BLaER1 treated with 17β-estradiol and CSF1 and Interleukin-3, amounts not matched to agents 10 nM and 100 nM (cell line): Measurements from ENCODE around the gene CSMD2.

Experiments used
- H3K27ac ChIP-seq, 11 experiments: shearing (Covaris generic); formaldehyde crosslinking; 2 replicates each; pipeline ENCODE4 v1.8.1; 2022
- H3K27me3 ChIP-seq, 11 experiments: shearing (Covaris generic); formaldehyde crosslinking; 2 replicates each; pipeline ENCODE4 v1.8.1; 2022
- H3K36me3 ChIP-seq, 11 experiments: shearing (Covaris generic); formaldehyde crosslinking; 2 replicates each; pipeline ENCODE4 v1.8.1; 2022
- H3K4me1 ChIP-seq, 10 experiments: shearing (Covaris generic); formaldehyde crosslinking; 2 replicates each; pipeline ENCODE4 v1.8.1; 2022
- H3K4me2 ChIP-seq, 11 experiments: shearing (Covaris generic); formaldehyde crosslinking; 2 replicates each; pipeline ENCODE4 v1.8.1; 2022
- H3K4me3 ChIP-seq, 10 experiments: shearing (Covaris generic); formaldehyde crosslinking; 2 replicates each; pipeline ENCODE4 v1.8.1; 2022
- H3K9ac ChIP-seq, 11 experiments: shearing (Covaris generic); formaldehyde crosslinking; 2 replicates each; pipeline ENCODE4 v1.8.1; 2022
- H3K9me3 ChIP-seq, 11 experiments: shearing (Covaris generic); formaldehyde crosslinking; replicated peaks in 1 of 11; 2 replicates each; pipeline ENCODE4 v1.8.1; 2022
- H4K20me1 ChIP-seq, 11 experiments: shearing (Covaris generic); formaldehyde crosslinking; 2 replicates each; pipeline ENCODE4 v1.8.1; 2022
- Cebpa-rat ChIP-seq, 11 experiments: shearing (Covaris generic); IDR thresholded peaks; 2 replicates each; pipeline ENCODE4 v1.8.1; 2022

CSMD2 gene

DNA sequence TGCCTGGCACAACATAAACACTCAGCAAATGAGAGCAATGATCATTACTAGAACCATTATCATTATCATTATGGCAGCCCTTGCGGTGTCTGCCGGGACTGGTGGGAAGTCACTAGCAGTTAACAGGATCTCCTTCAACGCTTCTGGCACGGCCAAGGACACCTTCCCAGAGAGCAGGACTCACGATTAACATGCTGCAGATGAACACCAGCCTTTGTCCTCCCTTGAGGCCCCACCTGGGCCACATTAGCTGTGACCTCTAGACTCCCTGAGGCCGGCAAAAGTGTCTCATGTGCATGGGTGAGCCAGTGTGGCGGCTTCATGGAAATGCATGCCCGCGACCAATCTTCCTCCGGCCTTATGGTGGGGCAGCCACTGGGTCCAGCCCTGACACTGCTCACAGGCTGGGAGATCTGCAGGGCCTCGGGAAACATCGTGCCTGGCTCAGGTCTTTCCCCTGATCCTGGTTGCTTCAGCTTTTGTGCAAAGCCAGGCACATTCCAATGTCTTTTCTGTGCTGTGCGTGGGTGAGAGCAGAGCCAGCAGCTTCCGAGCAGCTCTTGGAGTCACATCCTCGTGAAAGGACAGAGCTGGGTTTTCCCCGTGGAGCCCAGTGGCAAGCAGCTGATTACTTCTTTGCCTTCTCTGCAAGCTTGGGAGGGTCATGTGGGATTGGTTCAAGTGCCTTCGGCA lies 193.9 kb downstream of the CSMD2 start:
- Histone ChIP-seq H3K27me3 (no peaks in the 10 kb centered on the region), H3K9ac (no peak overlapping the region), H3K36me3 (no peaks in the 10 kb centered on the region), H3K9me3 (no peaks in the 10 kb centered on the region), H3K4me3 (no peak overlapping the region), H3K27ac (no peak overlapping the region), H3K4me2 (no peak overlapping the region), H4K20me1 (no peaks in the 10 kb centered on the region), H3K4me1 (no peaks in the 10 kb centered on the region)
- no peak for TF ChIP-seq Cebpa-rat (IDR thresholded peaks at IDR 0.05)

DNA sequence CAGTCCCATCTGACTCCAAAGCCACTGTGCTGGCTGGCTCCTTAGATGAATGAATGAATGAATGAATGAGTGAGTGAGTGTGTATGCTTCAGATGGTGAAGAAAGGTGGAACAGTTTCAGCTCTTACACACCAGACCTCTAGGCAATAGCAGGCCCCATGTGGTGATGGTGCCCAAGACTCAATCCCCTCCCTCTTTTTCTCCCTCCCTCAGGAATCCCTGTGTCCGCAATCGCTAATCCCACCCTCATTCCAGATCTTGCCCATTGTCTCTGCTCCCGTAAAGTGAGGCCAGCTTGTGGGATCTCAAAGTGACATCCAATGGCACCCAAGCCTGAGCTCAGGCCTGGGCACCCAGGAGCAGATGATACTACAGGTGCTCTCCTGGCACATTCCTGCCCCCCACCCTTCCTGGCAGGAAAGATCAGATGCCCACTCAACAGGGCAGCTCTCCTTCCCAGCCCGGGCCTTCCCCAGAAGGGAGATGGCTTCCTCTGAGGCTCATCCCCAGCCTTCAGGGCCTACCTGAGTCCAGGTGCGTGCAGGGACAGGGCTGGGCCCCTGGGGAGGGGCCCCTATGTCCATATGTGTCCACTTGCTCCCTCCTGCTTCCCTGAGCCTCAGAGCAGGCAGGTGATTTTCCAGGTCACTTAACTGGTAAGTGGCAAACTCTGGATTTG lies 194.7 kb downstream of the CSMD2 start:
- TF ChIP-seq Cebpa-rat (IDR thresholded peaks at IDR 0.05), result no peak
- Histone ChIP-seq H3K4me1 (no peaks in the 10 kb centered on the region), H3K27ac (no peak overlapping the region), H3K36me3 (no peaks in the 10 kb centered on the region), H3K4me3 (no peak overlapping the region), H3K9me3 (no peaks in the 10 kb centered on the region), H3K9ac (no peak overlapping the region), H3K27me3 (no peaks in the 10 kb centered on the region), H3K4me2 (no peak overlapping the region), H4K20me1 (no peaks in the 10 kb centered on the region)

DNA sequence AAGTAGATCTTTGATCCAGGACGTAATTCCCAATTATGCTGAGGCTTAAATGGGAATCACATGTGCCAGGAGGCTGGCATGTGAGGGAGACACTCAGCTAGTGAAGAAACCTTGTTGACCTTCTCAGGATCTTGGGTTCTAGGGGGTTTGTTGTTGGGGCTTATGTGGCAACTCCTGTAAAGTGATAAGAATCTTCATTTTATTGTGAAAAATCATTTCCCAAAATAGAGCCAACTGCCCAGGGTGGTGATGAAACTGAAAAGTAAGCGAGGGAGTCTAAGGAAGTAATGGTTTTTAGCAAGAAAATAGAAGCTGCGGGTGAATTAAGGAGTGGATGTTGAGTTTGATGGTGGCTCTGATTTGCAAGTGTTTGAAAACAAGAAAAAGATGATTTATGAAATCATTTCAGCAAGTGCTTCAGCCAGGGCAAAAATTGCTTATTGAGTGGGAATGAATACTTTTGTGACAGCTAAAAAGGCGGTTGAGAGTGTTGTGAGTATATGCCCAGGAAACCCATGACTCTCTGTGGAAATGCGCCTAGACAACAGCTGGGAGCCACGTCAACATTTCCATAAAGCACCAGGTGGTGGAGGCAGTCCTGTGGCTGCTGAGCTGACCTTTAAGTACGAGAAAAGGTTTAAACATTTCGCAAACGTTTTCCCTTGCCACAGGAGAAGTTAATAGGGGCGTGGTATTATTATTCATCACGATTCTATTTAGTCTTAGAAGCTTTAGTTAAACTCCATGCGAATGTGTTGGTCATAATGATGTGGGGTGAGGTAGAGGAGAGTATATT lies 198.5 kb downstream of the CSMD2 start:
- no peak overlapping the region for H3K4me3 ChIP-seq
- H3K27me3 ChIP-seq, result no peaks in the 10 kb centered on the region
- H3K27ac ChIP-seq, result no peak overlapping the region
- H3K4me1 ChIP-seq, result no peaks in the 10 kb centered on the region
- no peak overlapping the region for H3K9ac ChIP-seq
- H3K36me3 ChIP-seq, result no peaks in the 10 kb centered on the region
- H3K4me2 ChIP-seq, result no peak overlapping the region
- H3K9me3 ChIP-seq, result no peaks in the 10 kb centered on the region
- H4K20me1 ChIP-seq, result no peaks in the 10 kb centered on the region
- no peak for TF ChIP-seq Cebpa-rat (IDR thresholded peaks at IDR 0.05)

DNA sequence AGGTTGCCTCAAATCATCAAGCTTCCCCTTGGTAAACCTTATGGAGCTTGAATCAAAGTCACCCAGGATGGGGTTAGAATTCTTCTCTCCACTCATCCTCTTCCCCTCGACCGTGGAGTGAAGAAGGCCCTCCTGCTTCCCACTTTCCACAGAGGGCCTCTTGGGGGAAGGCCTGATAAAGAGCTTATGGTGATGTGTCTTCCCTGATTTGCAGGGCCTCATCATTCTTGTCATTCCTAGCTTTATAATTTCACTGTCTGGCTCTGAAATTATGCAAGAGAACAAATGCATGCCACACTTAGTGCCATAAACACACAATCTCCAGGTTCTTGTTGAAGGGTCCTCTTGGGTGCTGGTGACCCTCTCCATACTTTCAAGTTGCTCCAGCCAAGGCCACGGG lies 199.9 kb downstream of the CSMD2 start:
- Histone ChIP-seq H3K27ac (no peak overlapping the region), H3K4me3 (no peak overlapping the region)

DNA sequence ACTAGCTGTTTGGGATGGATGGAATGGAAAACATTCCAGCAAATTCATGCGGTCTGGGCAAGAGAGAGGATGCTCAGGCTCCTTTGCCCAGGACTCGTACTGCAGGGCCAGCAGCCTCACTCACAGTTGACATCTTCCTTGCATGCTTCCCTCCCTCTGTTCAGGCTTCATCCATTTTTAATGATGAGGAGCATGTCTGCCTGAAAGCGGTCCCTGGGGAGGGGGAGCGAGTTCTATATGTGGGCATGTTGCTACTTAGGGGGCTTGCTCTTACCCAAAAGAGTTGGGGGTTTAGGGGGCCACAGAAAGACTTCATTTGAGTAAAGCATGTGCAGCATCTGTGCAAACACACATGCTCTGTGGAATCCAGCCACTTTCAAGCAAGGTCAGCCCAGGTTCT lies 203.0 kb downstream of the CSMD2 start:
- Histone ChIP-seq H4K20me1 (no peaks in the 10 kb centered on the region), H3K9ac (no peak overlapping the region), H3K4me2 (no peak overlapping the region), H3K4me3 (no peak overlapping the region), H3K27me3 (no peaks in the 10 kb centered on the region), H3K4me1 (no peaks in the 10 kb centered on the region), H3K9me3 (no peaks in the 10 kb centered on the region), H3K36me3 (no peaks in the 10 kb centered on the region), H3K27ac (no peak overlapping the region)
- TF ChIP-seq Cebpa-rat (IDR thresholded peaks at IDR 0.05), result no peak

More for the DNA sequence above, 199.9 kb downstream of the CSMD2 start:
- Histone ChIP-seq H3K9ac (no peak overlapping the region), H3K36me3 (no peaks in the 10 kb centered on the region), H4K20me1 (no peaks in the 10 kb centered on the region), H3K9me3 (no peaks in the 10 kb centered on the region), H3K4me2 (no peak overlapping the region), H3K27me3 (no peaks in the 10 kb centered on the region), H3K4me1 (no peaks in the 10 kb centered on the region)
- no peak for TF ChIP-seq Cebpa-rat (IDR thresholded peaks at IDR 0.05)

DNA sequence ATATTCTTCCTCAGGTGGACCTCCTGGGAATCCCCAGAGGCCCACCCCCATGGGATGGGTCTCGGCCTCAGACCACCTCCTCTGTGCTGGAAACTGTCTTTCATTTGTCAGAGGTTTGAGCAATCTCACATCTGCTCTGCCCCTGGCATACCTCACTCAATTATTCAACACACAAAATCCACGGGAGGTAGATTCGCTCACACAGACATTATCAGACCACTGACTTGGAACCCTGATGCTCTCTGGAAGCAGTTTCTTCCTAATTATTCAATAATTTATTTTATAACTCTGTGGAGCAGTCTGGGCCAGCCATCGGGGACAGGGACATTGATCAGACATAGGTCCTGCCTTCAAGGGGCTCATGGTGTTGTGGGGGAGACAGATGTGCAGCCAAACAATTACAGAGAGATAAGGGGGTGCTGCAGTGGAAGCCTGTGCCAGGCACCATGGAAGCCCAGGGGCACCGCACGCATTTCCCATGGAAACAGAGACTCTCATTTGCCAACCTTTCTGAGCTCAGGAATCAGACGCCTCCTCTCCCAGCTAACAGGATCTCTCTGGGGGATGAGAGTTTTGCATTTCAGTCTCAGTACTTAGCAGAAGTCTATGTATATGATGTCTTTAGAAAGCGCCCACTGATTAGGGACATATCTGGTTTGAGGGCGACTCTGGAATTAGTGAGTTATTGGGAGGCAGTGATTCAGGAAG lies 204.7 kb downstream of the CSMD2 start:
- Histone ChIP-seq H3K4me2 (no peak overlapping the region), H3K27me3 (no peaks in the 10 kb centered on the region), H3K9me3 (no peaks in the 10 kb centered on the region), H4K20me1 (no peaks in the 10 kb centered on the region), H3K4me3 (no peak overlapping the region), H3K36me3 (no peaks in the 10 kb centered on the region), H3K27ac (no peak overlapping the region), H3K9ac (no peak overlapping the region), H3K4me1 (no peaks in the 10 kb centered on the region; a peak in 1 of 20 replicates)
- no peak for TF ChIP-seq Cebpa-rat (IDR thresholded peaks at IDR 0.05)

DNA sequence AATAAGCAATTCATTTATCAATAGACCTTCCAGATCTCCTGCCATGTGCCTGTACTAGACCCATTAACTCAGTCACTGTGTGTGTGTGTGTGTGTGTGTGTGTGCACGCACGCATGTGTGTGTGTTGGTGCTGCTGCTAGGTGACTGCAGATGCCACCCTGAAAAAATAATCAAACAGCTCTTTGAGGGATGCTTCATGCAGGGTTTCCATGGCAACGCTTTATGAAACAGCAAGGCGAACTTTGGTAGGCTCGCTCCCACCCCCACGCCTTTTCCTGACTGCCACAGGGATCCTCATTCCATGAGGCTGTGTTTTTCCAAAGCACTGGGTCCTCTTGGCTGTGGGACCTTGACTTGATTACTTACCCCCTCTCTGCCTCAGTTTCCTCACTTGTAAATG lies 207.2 kb downstream of the CSMD2 start:
- H3K4me2 ChIP-seq, result no peak overlapping the region
- H3K4me1 ChIP-seq, result no peaks in the 10 kb centered on the region; a peak in 1 of 20 replicates
- H3K9me3 ChIP-seq, result no peaks in the 10 kb centered on the region
- no peaks in the 10 kb centered on the region for H3K27me3 ChIP-seq
- H3K9ac ChIP-seq, result no peak overlapping the region
- no peak for TF ChIP-seq Cebpa-rat (IDR thresholded peaks at IDR 0.05)
- no peak overlapping the region for H3K27ac ChIP-seq
- no peak overlapping the region for H3K4me3 ChIP-seq
- H3K36me3 ChIP-seq, result no peaks in the 10 kb centered on the region
- no peaks in the 10 kb centered on the region for H4K20me1 ChIP-seq

DNA sequence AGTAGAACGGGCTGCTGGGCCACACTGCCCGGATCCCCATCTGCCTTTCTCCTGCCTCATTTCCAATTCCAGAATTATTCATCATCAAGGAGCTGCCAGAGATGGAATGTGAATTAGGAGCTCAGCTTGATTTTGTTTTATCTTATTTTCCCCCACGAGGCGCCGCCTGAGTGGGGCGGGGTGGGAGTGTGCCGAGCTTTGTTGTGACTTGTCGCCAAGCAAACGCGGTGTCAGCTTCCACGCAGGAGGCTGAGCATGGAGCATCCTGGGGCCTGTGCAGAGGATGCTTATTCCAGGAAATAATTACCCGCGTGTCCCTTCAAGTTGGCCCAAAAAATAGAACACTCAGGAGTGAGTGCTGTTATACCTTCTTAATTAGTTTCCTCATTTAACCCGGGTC lies 209.9 kb downstream of the CSMD2 start:
- H3K9me3 ChIP-seq, result no peaks in the 10 kb centered on the region
- H3K4me2 ChIP-seq, result no peak overlapping the region
- no peak for TF ChIP-seq Cebpa-rat (IDR thresholded peaks at IDR 0.05)
- no peaks in the 10 kb centered on the region for H3K36me3 ChIP-seq
- no peak overlapping the region for H3K9ac ChIP-seq
- H4K20me1 ChIP-seq, result no peaks in the 10 kb centered on the region
- H3K27ac ChIP-seq, result no peak overlapping the region
- no peaks in the 10 kb centered on the region; a peak in 1 of 20 replicates for H3K4me1 ChIP-seq
- H3K27me3 ChIP-seq, result no peaks in the 10 kb centered on the region
- H3K4me3 ChIP-seq, result no peak overlapping the region

DNA sequence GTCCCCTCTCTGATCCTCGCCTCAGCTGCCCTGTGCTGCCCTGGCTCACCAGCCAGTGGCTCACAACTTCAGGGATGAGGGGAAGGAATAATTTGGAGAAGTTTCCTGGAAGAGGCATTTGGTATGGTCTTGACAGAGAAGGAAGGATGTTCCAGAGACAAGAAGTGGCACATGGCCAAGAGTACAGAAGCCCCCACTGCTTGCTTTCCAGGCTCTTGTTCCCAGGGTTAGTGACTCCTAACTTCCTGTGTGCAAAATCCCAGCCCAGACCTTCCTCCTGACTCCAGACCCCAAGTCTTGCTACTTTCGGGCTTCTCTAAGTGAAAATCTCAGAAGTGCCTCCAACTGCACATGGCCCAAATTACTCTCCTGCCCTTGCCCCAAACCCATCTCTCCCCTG lies 215.5 kb downstream of the CSMD2 start:
- H3K4me2 ChIP-seq, result no peak overlapping the region
- no peaks in the 10 kb centered on the region for H3K9me3 ChIP-seq
- H3K36me3 ChIP-seq, result no peaks in the 10 kb centered on the region
- no peak overlapping the region for H3K27ac ChIP-seq
- no peak overlapping the region for H3K4me3 ChIP-seq
- no peak for TF ChIP-seq Cebpa-rat (IDR thresholded peaks at IDR 0.05)
- H4K20me1 ChIP-seq, result no peaks in the 10 kb centered on the region
- no peak overlapping the region for H3K9ac ChIP-seq
- no peaks in the 10 kb centered on the region for H3K4me1 ChIP-seq
- H3K27me3 ChIP-seq, result no peaks in the 10 kb centered on the region
